PFSK-1 (cell line): ENCODE measurements around the gene MED4.

Experiments used
- FOXP2 ChIP-seq: optimal IDR thresholded peaks from 2 replicates; pipeline ENCODE3; 2011; ENCODE audit warnings: borderline replicate concordance, control low read depth, inconsistent platforms; ENCODE audit not compliant: insufficient read depth; ENCODE audit errors: extremely low read length, extremely low read depth
- POLR2AphosphoS5 ChIP-seq: IDR thresholded peaks from 2 replicates; pipeline ENCODE4 v1.6.1; 2012; ENCODE audit warnings: low read depth, mild to moderate bottlenecking, control low read depth, low read length, moderate library complexity
- REST ChIP-seq, 2 experiments: IDR thresholded peaks; 2 replicates each; pipeline versions ENCODE4 v1.6.1 to v1.8.0; 2011 to 2012; ENCODE audit warnings: low read depth in 2 of 2, low read length in 2 of 2, control low read depth in 1 of 2, inconsistent platforms in 1 of 2, mild to moderate bottlenecking in 1 of 2, moderate library complexity in 1 of 2; ENCODE audit not compliant: insufficient read depth in 1 of 2
- TAF1 ChIP-seq: IDR thresholded peaks from 2 replicates; pipeline ENCODE4 v1.6.1; 2012; ENCODE audit warnings: low read length, control low read depth, borderline replicate concordance; ENCODE audit not compliant: insufficient read depth

GRCh38 chr13:48120241-48120640 is 25.3 kb upstream of the MED4 start:
- TF ChIP-seq FOXP2 (no peak), POLR2AphosphoS5 (no peak), TAF1 (no peak), REST (IDR thresholded peaks at IDR 0.05; ENCODE audit: insufficient read depth in 1 of 2, low read depth in 2 of 2, low read length in 2 of 2) (no peak)
